NCI-H128 (cell line): ENCODE results near the gene CPNE7.
"Not testable (repeated sequence)": the region's sequence is repeated elsewhere in the genome, so short reads cannot be mapped to it uniquely, and the experiment has no call there.

ENCODE experiments used
- DNase-seq: peaks from one replicate; lab custom pipeline; 2025; ENCODE audit not compliant: unreplicated experiment; lab: John Stamatoyannopoulos, UW

CPNE7 gene

GRCh38 chr16:89582614-89583196, 7.1 kb downstream of the CPNE7 start:
- DNase-seq: no peak

- DNase-seq: no peak
Observed at GRCh38 chr16:89583197-89583894, 7.8 kb downstream of the CPNE7 start.

GRCh38 chr16:89583895-89584644, 8.5 kb downstream of the CPNE7 start:
- no peak for DNase-seq

GRCh38 chr16:89584768-89585549, 9.4 kb downstream of the CPNE7 start:
- DNase-seq: no peak

- DNase-seq: no peak
Observed at GRCh38 chr16:89586218-89586617, 10.7 kb downstream of the CPNE7 start.

- no peak for DNase-seq
Observed at GRCh38 chr16:89586853-89587252, 11.3 kb downstream of the CPNE7 start.

GRCh38 chr16:89587676-89588075, 12.1 kb downstream of the CPNE7 start:
- not testable (repeated sequence) for DNase-seq

- DNase-seq: no peak
Observed at GRCh38 chr16:89588413-89589109, 13.0 kb downstream of the CPNE7 start.

GRCh38 chr16:89589241-89589926, 13.8 kb downstream of the CPNE7 start:
- DNase-seq: no peak

- DNase-seq: no peak
Observed at GRCh38 chr16:89593841-89594240, 18.3 kb downstream of the CPNE7 start.

- no peak for DNase-seq
Observed at GRCh38 chr16:89595330-89596060, 19.9 kb downstream of the CPNE7 start.

- DNase-seq: no peak
Observed at GRCh38 chr16:89596061-89596689, 20.6 kb downstream of the CPNE7 start.

- DNase-seq: no peak
Observed at GRCh38 chr16:89596957-89597649, 21.5 kb downstream of the CPNE7 start.

GRCh38 chr16:89598199-89598598, 22.6 kb downstream of the CPNE7 start:
- DNase-seq: no peak

GRCh38 chr16:89599451-89599858, 23.9 kb downstream of the CPNE7 start:
- no peak for DNase-seq

- no peak for DNase-seq
Observed at GRCh38 chr16:89599902-89600301, 24.3 kb downstream of the CPNE7 start.

- no peak for DNase-seq
Observed at GRCh38 chr16:89600427-89600826, 24.9 kb downstream of the CPNE7 start.

GRCh38 chr16:89600956-89601355, 25.4 kb downstream of the CPNE7 start:
- no peak for DNase-seq

- no peak for DNase-seq
Observed at GRCh38 chr16:89601906-89602272, 26.3 kb downstream of the CPNE7 start.
